Measurements from ENCODE around the gene SLC30A10. TPM values are rescaled to one million over a fixed set of nuclear protein-coding genes. Genes with fewer than 3 reads are reported as not detected.
A peak's percentile ranks its signal among the peaks of the same experiment; 100 is the strongest.
"Not testable (repeated sequence)": the region's sequence is repeated elsewhere in the genome, so short reads cannot be mapped to it uniquely, and the experiment has no call there.

SLC30A10 gene
- total RNA-seq, 2 experiments from 2014 or later: not detected

DNA sequence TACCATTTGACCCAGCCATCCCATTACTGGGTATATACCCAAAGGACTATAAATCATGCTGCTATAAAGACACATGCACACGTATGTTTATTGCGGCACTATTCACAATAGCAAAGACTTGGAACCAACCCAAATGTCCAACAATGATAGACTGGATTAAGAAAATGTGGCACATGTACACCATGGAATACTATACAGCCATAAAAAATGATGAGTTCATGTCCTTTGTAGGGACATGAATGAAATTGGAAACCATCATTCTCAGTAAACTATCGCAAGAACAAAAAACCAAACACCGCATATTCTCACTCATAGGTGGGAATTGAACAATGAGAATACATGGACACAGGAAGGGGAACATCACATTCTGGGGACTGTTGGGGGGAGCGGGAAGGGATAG lies 20.9 kb upstream of the SLC30A10 start:
- POLR2A ChIA-PET, CTCF ChIA-PET, ATAC-seq: not testable (repeated sequence)

DNA sequence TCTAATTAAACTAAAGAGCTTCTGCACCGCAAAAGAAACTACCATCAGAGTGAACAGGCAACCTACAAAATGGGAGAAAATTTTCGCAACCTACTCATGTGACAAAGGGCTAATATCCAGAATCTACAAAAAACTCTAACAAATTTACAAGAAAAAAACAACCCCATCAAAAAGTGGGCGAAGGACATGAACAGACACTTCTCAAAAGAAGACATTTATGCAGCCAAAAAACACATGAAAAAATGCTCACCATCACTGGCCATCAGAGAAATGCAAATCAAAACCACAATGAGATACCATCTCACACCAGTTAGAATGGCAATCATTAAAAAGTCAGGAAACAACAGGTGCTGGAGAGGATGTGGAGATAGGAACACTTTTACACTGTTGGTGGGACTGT lies 20.4 kb upstream of the SLC30A10 start:
- DNase-seq; CTCF ChIA-PET; H3K4me3 Mint-ChIP-seq; H3K4me1 Mint-ChIP-seq (ENCODE audit: low read depth); H3K36me3 Mint-ChIP-seq (ENCODE audit: low read depth); H3K27me3 Mint-ChIP-seq (ENCODE audit: low read depth); H3K9me3 Mint-ChIP-seq (ENCODE audit: insufficient read depth); H3K27ac Mint-ChIP-seq; ATAC-seq; POLR2A ChIA-PET: not testable (repeated sequence)

More for the DNA sequence above, 20.9 kb upstream of the SLC30A10 start:
- H3K4me3 Mint-ChIP-seq; H3K4me1 Mint-ChIP-seq (ENCODE audit: low read depth); H3K9me3 Mint-ChIP-seq (ENCODE audit: insufficient read depth); DNase-seq; H3K27me3 Mint-ChIP-seq (ENCODE audit: low read depth); H3K36me3 Mint-ChIP-seq (ENCODE audit: low read depth); H3K27ac Mint-ChIP-seq: not testable (repeated sequence)

DNA sequence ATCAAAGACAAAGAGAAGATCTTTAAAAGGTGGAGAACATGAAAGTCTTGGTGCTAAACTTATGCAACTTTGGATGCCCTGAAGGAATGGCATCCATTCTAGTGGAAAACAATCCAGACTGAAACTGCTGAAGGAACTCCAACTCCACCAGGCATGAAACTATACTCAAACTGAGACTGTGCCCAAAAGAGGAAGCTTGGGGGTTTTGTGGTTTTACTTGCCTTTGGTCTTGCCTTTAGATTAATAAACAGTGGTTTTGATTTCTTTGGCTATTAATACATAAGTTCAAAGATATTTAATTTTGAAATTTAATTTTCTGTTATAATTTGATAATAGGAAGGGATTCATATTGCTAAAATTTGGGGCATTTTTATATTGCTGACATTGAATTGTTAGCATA lies 17.4 kb upstream of the SLC30A10 start:
- ChIA-PET CTCF (no interaction called here), POLR2A (no interaction called here)
- Mint-ChIP-seq H3K4me1 (ENCODE audit: low read depth) (peaks cover 3% of the 10 kb centered on the region), H3K9me3 (ENCODE audit: insufficient read depth) (peaks cover 7% of the 10 kb centered on the region), H3K27me3 (ENCODE audit: low read depth) (peaks cover 8% of the 10 kb centered on the region), H3K4me3 (no peak overlapping the region), H3K27ac (no peak overlapping the region), H3K36me3 (ENCODE audit: low read depth) (no peaks in the 10 kb centered on the region)
- ATAC-seq (no peak), DNase-seq (no peak)

DNA sequence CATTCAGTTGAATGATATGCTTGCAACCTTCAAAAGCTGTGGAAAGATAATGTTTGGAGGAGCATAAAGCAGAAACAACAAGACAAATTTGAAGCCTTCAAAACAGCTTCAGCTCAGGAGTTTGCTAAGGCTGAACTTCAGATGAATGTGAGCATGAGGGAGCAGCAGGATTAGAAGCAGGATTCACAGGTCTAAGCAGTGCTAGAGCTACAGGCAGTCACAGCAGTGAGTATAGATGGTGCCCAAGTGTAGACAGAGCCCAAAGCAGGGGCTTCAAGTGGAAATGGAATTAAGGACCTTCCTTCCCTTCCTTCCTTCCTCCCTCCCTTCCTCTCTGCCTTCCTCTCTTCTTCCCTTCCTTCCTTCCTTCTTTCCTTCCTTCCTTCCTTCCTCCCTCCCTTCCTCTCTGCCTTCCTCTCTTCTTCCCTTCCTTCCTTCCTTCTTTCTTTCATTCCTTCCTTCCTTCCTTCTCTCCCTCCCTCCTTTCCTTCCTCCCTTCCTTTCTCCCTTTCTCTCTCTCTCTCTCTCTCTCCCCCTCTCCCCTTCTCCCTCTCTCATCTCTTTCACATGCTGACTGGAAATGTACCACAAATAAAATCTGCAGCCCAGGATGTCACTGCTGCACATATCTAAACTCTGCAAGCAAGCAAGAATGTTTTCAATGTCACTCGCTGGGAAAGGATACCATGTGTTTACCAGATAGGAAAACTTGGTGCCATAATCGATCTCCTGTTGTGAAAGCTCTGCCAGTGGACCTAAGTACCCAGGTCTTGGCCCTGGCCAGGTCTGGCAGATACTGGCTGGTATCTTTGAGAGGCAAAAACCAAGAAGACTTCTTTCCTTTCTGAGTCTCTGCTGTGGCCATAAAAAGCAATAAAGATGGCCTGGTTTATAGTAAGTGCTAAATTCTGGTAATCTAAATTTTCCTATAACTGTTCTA lies 13.1 kb upstream of the SLC30A10 start:
- H3K4me1 Mint-ChIP-seq (ENCODE audit: low read depth): peaks cover 3% of the 10 kb centered on the region
- ChIA-PET CTCF (no interaction called here), POLR2A (no interaction called here)
- no peak for DNase-seq
- peaks cover 11% of the 10 kb centered on the region for H3K27me3 Mint-ChIP-seq (ENCODE audit: low read depth)
- H3K4me3 Mint-ChIP-seq: no peak overlapping the region
- ATAC-seq: no peak
- H3K36me3 Mint-ChIP-seq (ENCODE audit: low read depth): no peaks in the 10 kb centered on the region
- peaks cover 3% of the 10 kb centered on the region for H3K9me3 Mint-ChIP-seq (ENCODE audit: insufficient read depth)
- H3K27ac Mint-ChIP-seq: no peak overlapping the region

DNA sequence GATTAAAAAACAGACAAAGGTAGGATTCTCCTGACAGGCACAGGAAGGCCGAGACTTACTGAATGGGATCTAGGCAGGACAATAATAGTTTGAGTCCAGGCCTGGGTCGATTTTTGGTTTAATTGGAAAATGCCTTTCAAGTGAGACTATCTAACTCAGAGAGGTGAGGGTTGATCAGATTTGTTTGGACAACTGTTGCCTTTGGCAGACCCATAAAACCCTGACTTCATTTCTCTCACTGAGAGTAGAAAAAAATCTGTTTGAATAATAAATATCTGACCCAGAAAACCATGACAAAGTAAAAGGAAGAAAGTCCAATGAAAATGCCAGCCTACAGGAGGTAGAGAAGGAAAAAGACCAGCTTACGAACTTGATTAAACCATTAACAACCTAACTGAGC lies 12.3 kb upstream of the SLC30A10 start:
- Mint-ChIP-seq H3K4me3 (no peak overlapping the region), H3K36me3 (ENCODE audit: low read depth) (no peaks in the 10 kb centered on the region), H3K27me3 (ENCODE audit: low read depth) (peaks cover 13% of the 10 kb centered on the region), H3K27ac (no peak overlapping the region), H3K4me1 (ENCODE audit: low read depth) (peaks cover 3% of the 10 kb centered on the region), H3K9me3 (ENCODE audit: insufficient read depth) (peaks cover 3% of the 10 kb centered on the region)
- ATAC-seq: no peak
- CTCF ChIA-PET: no interaction called here
- POLR2A ChIA-PET: no interaction called here
- DNase-seq: no peak

DNA sequence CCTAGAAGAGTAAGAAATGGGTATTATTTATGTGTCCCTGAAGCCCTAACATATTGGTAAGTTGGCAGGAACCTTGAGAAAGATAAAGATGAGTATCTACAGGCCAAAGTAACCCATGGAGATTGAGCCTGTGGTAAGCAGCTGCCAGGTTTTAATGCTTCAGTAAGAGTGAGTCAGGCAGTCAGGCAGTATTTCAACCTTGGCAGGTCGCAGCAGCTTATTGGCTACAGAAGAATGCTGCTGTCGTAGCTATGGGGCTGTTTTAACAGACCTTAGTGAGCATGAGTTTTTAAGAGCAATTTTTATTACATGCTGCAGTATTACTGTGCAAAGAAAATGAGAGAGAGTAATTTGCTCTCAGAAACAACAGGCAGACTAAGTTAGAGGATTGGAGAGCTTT lies 10.3 kb upstream of the SLC30A10 start:
- no peak for ATAC-seq
- peaks cover 9% of the 10 kb centered on the region for H3K27me3 Mint-ChIP-seq (ENCODE audit: low read depth)
- no peak for DNase-seq
- H3K27ac Mint-ChIP-seq: no peak overlapping the region
- no peaks in the 10 kb centered on the region for H3K36me3 Mint-ChIP-seq (ENCODE audit: low read depth)
- H3K4me3 Mint-ChIP-seq: no peak overlapping the region
- peaks cover 3% of the 10 kb centered on the region for H3K9me3 Mint-ChIP-seq (ENCODE audit: insufficient read depth)
- CTCF ChIA-PET: no interaction called here
- no peaks in the 10 kb centered on the region for H3K4me1 Mint-ChIP-seq (ENCODE audit: low read depth)
- POLR2A ChIA-PET: no interaction called here

DNA sequence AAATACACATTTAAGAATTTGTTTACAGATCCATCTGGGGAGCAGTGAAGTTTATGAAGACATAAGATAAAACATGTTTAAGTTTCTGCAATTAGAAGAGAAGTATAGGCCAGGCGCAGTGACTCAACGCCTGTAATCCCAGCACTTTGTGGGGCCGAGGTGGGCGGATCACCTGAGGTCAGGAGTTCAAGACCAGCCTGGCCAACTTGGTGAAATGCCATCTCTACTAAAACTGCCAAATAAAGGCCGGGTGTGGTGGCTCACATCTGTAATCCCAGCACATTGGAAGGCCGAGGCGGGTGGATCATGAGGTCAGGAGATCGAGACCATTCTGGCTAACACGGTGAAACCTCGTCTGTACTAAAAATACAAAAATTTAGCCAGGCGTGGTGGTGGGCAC lies 5.4 kb upstream of the SLC30A10 start:
- DNase-seq; H3K27ac Mint-ChIP-seq; POLR2A ChIA-PET; H3K4me3 Mint-ChIP-seq; H3K9me3 Mint-ChIP-seq (ENCODE audit: insufficient read depth); H3K4me1 Mint-ChIP-seq (ENCODE audit: low read depth); H3K36me3 Mint-ChIP-seq (ENCODE audit: low read depth); ATAC-seq; CTCF ChIA-PET: not testable (repeated sequence)
- peaks cover 19% of the 10 kb centered on the region for H3K27me3 Mint-ChIP-seq (ENCODE audit: low read depth)

DNA sequence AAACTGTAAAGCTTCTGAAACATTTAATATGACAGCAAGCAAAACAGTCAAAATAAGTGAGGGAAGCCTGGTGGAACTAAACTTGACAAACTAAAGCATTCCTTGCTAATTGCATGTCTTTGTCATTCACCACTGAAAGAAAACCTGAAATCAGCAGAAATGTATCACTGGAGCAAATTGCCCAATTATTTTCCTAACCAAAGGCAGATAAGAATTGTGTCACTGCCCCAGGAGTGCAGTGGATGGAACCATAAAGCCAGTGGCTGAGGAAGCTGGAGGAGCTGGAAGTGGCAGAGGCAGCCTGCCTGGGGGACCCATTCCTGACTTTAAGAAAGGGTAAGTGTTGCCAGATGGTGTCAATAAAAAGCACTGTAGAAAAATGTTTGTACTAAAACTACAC lies 2.7 kb upstream of the SLC30A10 start:
- Mint-ChIP-seq H3K27ac (no peak overlapping the region), H3K9me3 (ENCODE audit: insufficient read depth) (no peaks in the 10 kb centered on the region), H3K36me3 (ENCODE audit: low read depth) (no peaks in the 10 kb centered on the region), H3K27me3 (ENCODE audit: low read depth) (peaks cover 34% of the 10 kb centered on the region), H3K4me1 (ENCODE audit: low read depth) (peaks cover 10% of the 10 kb centered on the region), H3K4me3 (no peak overlapping the region)
- ATAC-seq (no peak), DNase-seq (no peak)
- ChIA-PET POLR2A (no interaction called here), CTCF (no interaction called here)

DNA sequence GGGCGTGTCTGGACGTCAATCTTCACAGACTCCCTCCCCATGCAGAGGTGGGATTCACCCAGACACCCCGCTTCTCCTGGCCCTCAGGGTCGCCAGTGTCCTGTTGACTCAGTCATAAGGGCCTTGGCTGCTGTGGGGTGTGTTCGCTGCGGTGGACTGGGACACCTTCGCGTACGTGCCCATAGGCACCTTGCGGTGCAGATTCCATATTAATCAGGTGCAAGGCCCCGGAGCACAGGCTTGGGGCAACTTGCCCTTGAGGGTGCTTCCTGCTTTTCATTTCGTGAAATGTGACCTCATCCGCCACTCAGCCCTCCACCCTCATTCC lies 398 bp upstream of the SLC30A10 start:
- DNase-seq (no peak), ATAC-seq (no peak)
- Mint-ChIP-seq H3K27me3 (ENCODE audit: low read depth) (peaks cover 40% of the 10 kb centered on the region), H3K36me3 (ENCODE audit: low read depth) (no peaks in the 10 kb centered on the region), H3K4me3 (peak overlapping the region; percentile 36), H3K27ac (no peak overlapping the region), H3K4me1 (ENCODE audit: low read depth) (peaks cover 10% of the 10 kb centered on the region), H3K9me3 (ENCODE audit: insufficient read depth) (no peaks in the 10 kb centered on the region)
- ChIA-PET CTCF (no interaction called here), POLR2A (no interaction called here)

DNA sequence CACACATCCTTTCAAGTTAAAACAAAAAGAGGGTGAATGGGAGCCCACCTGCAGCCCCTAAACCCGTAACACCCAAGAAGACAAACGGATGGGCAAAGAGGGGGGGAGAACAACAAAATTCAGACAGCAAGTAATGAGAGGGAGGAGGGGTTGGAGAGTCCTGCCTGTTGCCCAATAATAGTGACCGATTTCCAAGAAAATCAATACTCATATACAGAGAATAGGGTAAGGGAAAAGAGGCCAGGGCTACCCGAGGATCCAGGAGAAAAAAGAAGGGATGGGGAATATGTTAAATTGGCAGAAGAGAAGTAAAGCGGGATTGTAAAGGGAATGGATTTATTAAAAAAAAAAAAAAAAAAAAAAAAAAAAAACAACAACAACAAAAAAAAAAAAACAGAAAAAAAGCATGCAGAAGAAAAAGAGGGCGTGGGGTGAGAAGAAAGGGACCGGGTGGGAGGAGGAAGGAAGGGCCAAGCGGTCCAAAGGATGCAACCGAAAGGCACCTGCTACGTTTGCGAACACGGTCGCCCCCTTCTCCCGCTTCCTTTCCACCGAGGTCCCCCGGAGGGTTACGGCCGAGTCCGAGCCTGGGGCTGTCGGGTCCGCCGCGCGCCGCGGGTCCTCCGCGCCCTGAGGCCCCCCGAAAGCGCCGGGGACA lies 930 bp downstream of the SLC30A10 start:
- CTCF ChIA-PET: interaction anchor here (0.6 kb wide), 1 partner anchor 811 kb away, joined by 3 read pairs; no protein-coding TSS in a partner anchor
- ATAC-seq: peak; percentile 28
- peak overlapping the region; percentile 45 for H3K4me3 Mint-ChIP-seq

DNA sequence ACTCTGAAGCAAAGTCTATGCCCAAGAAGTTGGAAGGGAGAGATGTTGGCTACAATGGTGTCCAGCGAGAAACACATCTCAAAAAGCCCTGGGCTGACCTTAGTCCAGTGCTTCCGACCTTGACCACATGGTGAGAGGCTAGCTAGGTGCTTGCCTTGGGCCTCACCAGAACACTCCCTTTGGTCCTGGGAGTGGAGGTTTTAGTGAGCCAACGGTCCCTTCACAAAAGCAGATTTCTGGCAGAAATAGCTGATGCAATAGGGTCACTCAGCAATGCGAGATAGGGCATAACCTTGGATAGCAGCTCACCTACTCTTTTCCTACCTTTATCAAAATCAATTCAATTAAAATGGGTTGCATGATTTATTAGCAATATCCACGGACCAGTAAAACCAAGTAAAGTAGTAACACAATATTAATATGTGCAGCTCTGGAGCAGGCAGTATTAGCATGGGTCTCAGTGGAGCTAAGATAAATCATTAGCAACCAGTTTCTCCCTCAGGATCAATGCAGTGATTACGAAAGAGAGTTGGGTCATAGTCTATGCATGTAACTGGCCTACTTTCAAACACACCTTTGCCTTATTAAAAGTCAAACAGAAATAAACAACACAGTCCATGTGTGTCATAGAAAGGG lies 1.9 kb downstream of the SLC30A10 start:
- Mint-ChIP-seq H3K27ac (no peak overlapping the region), H3K27me3 (ENCODE audit: low read depth) (peaks cover 44% of the 10 kb centered on the region), H3K4me3 (no peak overlapping the region), H3K9me3 (ENCODE audit: insufficient read depth) (no peaks in the 10 kb centered on the region), H3K36me3 (ENCODE audit: low read depth) (no peaks in the 10 kb centered on the region), H3K4me1 (ENCODE audit: low read depth) (peaks cover 10% of the 10 kb centered on the region)
- ATAC-seq (no peak), DNase-seq (no peak)
- ChIA-PET CTCF (no interaction called here), POLR2A (no interaction called here)

More for the DNA sequence above, 930 bp downstream of the SLC30A10 start:
- Mint-ChIP-seq H3K9me3 (ENCODE audit: insufficient read depth) (no peaks in the 10 kb centered on the region), H3K36me3 (ENCODE audit: low read depth) (no peaks in the 10 kb centered on the region), H3K4me1 (ENCODE audit: low read depth) (peaks cover 10% of the 10 kb centered on the region), H3K27me3 (ENCODE audit: low read depth) (peaks cover 42% of the 10 kb centered on the region), H3K27ac (no peak overlapping the region)
- DNase-seq: no peak
- POLR2A ChIA-PET: no interaction called here

DNA sequence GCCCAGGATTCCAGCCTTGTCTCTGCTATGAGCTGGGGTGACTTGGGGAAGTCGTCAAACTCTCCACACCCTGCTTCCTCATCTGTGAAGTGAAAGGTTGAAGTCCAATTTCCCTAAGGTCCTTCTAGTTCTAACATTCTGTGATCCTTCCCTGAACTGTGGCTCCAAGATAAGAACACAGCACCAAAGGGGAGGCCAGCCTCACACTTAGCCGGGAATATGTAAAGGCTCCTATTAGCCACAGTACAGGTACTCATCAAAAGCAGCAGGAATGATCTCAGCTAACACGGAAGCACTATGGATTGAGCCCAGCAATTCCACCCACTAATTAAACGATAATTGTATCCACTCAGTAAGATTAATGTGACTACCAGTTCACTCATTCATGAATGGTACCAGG lies 4.0 kb downstream of the SLC30A10 start:
- ChIA-PET CTCF (no interaction called here), POLR2A (no interaction called here)
- Mint-ChIP-seq H3K27me3 (ENCODE audit: low read depth) (peaks cover 36% of the 10 kb centered on the region), H3K4me1 (ENCODE audit: low read depth) (peaks cover 10% of the 10 kb centered on the region), H3K9me3 (ENCODE audit: insufficient read depth) (no peaks in the 10 kb centered on the region), H3K4me3 (no peak overlapping the region), H3K27ac (no peak overlapping the region), H3K36me3 (ENCODE audit: low read depth) (no peaks in the 10 kb centered on the region)
- DNase-seq: no peak
- ATAC-seq: no peak
